Brain microvascular endothelial cell (primary cell): ENCODE measurements around the gene CLMN.

ENCODE experiments used
- DNase-seq: peaks from one replicate; pipeline ENCODE4 v3.0.0-alpha.2; 2020
- H3K27ac ChIP-seq: fragments of 250-450 bp; sonication (Bioruptor Pico); 2 replicates; pipeline ENCODE4 v1.5.1; 2020; ENCODE audit warnings: mild to moderate bottlenecking, moderate library complexity
- H3K27me3 ChIP-seq: fragments of 250-450 bp; sonication (Bioruptor Pico); replicated peaks from 2 replicates; pipeline ENCODE4 v1.5.1; 2020; ENCODE audit warnings: mild to moderate bottlenecking
- H3K36me3 ChIP-seq: fragments of 250-450 bp; sonication (Bioruptor Pico); replicated peaks from 2 replicates; pipeline ENCODE4 v1.5.1; 2020; ENCODE audit warnings: mild to moderate bottlenecking
- H3K4me3 ChIP-seq: 2 replicates; pipeline ENCODE4 v1.5.1; 2011; ENCODE audit warnings: low read depth, mild to moderate bottlenecking, control low read depth, low read length, moderate library complexity
- in situ Hi-C: cut with HindIII; loops from 2 replicates; pipeline ENCODE4 v1.10.0; 2017; ENCODE audit warnings: low sequenced_read_pairs, low pct_ligation_motif_present
- TF ChIP-seq, protein P1 (sequence below): IDR thresholded peaks from 2 replicates; pipeline ENCODE4 v1.5.1; 2011; ENCODE audit warnings: low read depth, mild to moderate bottlenecking, moderate library complexity, low read length, control low read depth, inconsistent platforms; ENCODE audit errors: missing control alignments

CLMN gene

DNA sequence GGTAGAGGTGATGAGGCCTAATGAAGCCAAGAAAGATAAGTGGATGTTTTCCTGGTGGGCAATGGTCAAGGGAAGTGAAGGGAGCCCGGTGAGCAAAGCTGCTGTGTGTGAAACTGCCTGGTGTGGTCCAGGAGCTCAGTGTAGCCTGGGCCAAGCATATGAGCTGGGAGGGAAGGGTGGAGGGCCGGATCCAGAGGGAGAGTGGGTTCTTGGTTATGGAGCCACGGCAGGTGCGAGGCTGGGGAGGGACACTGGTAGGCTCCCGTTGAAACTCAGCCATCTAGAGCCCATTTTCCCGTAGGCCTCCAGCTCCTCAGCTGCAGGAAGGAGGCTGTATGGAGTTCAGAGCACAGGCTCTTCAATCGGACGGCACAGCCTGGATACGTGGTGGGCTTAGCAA lies 10.2 kb upstream of the CLMN start:
- TF ChIP-seq, protein P1, sequence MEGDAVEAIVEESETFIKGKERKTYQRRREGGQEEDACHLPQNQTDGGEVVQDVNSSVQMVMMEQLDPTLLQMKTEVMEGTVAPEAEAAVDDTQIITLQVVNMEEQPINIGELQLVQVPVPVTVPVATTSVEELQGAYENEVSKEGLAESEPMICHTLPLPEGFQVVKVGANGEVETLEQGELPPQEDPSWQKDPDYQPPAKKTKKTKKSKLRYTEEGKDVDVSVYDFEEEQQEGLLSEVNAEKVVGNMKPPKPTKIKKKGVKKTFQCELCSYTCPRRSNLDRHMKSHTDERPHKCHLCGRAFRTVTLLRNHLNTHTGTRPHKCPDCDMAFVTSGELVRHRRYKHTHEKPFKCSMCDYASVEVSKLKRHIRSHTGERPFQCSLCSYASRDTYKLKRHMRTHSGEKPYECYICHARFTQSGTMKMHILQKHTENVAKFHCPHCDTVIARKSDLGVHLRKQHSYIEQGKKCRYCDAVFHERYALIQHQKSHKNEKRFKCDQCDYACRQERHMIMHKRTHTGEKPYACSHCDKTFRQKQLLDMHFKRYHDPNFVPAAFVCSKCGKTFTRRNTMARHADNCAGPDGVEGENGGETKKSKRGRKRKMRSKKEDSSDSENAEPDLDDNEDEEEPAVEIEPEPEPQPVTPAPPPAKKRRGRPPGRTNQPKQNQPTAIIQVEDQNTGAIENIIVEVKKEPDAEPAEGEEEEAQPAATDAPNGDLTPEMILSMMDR, result no peak
- no peak overlapping the region for H3K27ac ChIP-seq
- in situ Hi-C loops, result no loop called here
- H3K27me3 ChIP-seq, result no peaks in the 10 kb centered on the region
- no peaks in the 10 kb centered on the region for H3K36me3 ChIP-seq
- no peak for DNase-seq
- H3K4me3 ChIP-seq, result no peak overlapping the region

- in situ Hi-C loops, result no loop called here
These were observed 9.2 kb upstream of the CLMN start for GRCh38 chr14:95328729-95329503.

DNA sequence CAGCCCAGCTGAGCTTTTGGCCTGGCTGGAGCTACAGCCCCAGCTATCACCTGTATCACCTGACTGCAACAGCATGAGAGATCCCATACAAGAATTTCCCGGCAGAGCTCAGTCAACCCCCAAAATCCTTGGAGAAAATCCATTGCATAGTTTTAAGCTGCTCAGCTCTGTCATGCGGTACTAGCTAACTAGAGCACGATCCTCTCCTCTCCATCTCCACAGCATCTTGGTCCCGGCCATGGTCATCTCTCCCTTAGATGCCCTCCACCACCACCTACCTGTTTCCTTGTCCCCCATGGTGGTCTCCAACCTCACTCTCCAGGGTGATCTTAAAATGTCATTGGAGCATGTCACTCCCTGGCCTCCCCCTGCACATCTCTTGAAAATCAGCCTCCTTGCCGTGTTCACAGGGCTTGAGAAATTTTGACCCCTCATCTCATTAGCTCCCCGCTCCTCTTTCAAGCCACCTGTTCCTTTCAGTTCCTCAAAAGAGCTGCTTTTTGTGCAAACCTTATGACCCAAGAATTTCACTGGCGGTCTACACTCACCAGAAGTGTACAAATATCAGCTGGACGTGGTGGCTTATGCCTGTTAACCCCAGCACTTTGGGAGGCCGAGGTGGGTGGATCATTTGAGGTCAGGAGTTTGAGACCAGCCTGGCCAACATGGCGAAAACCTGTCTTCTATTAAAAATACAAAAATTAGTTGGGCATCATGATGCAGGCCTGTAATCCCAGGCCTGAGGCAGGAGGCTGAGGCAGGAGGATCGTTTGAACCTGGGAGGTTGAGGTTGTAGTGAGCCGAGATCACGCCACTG lies 8.1 kb upstream of the CLMN start:
- TF ChIP-seq, protein P1, result no peak
- in situ Hi-C loops, result no loop called here
- Histone ChIP-seq H3K36me3 (no peaks in the 10 kb centered on the region), H3K4me3 (no peak overlapping the region), H3K27ac (no peak overlapping the region), H3K27me3 (no peaks in the 10 kb centered on the region)
- DNase-seq, result no peak

More at GRCh38 chr14:95328729-95329503, 9.2 kb upstream of the CLMN start:
- Histone ChIP-seq H3K36me3 (no peaks in the 10 kb centered on the region), H3K27ac (no peak overlapping the region), H3K4me3 (no peak overlapping the region), H3K27me3 (no peaks in the 10 kb centered on the region)
- DNase-seq, result no peak
- TF ChIP-seq, protein P1, result no peak

DNA sequence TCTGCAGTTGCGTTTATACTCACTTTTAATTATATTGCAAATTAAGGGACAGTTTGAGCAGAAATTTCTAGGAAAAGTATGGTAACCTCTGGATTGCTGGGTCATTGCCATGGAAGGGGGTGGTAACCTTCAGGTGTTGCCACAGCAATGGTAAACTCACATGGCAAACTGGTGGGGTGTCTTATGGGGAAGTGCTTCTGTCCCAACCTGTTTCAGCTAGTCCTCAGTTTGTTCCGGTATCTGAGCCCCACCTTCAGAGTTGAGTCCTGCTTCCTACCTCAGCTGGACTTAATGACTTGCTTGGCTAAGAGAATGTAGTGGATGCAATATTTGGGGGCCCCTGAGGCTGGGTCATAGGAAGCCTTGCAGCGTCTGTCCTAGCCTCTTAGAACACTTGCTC lies 7.3 kb upstream of the CLMN start:
- no peaks in the 10 kb centered on the region for H3K36me3 ChIP-seq
- H3K27ac ChIP-seq, result no peak overlapping the region
- DNase-seq, result no peak
- no peaks in the 10 kb centered on the region for H3K27me3 ChIP-seq
- H3K4me3 ChIP-seq, result no peak overlapping the region
- in situ Hi-C loops, result no loop called here
- TF ChIP-seq, protein P1, result no peak

DNA sequence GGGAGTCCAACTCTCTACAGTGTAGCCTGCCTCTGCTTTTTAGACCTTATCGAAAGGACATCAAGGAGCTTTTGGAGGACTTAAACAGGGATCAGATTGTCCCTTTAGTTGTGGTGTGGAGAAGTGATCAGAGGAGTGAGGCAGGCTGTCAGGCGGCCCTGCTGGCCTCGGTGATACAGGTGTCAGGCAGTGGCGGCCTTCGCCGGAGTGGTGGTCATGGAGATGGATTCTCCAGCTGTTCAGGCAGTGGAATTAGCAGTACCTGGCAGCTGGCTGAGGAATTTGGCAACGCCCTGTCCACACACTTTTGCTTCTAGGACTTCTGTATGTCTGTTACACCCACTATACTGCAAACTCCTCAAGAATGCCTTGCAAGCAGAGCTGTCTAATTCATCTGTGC lies 4.2 kb upstream of the CLMN start:
- in situ Hi-C loops, result no loop called here
- TF ChIP-seq, protein P1, result no peak
- no peaks in the 10 kb centered on the region for H3K36me3 ChIP-seq

More for the DNA sequence above, 4.2 kb upstream of the CLMN start:
- no peak overlapping the region for H3K27ac ChIP-seq
- no peak overlapping the region for H3K4me3 ChIP-seq
- no peak for DNase-seq
- H3K27me3 ChIP-seq, result no peaks in the 10 kb centered on the region
